ENCODE results near the gene MSANTD2. TPM values are rescaled to one million over a fixed set of nuclear protein-coding genes. Genes with fewer than 3 reads are reported as not detected.

MSANTD2 gene
- total and polyA plus RNA-seq, 2 donors (not counting 1 experiment from before 2014, with no cell fraction given) = 11.1 to 26.8 TPM

GRCh38 chr11:124717421-124717785 lies 82.8 kb downstream of the MSANTD2 start:
- Histone ChIP-seq H3K27ac (ENCODE audit: low read length in 2 of 2) (no peak overlapping the region), H3K27me3 (replicated peaks in 1 of 4; ENCODE audit: control extremely low read depth in 1 of 4, control insufficient read depth in 3 of 4, insufficient read depth in 4 of 4, low read length in 3 of 4) (peaks cover 0 to 58% (median 35%) of the 10 kb centered on the region in 4 experiments), H3K9me3 (ENCODE audit: control extremely low read depth in 1 of 3, control insufficient read depth in 2 of 3, insufficient read depth in 1 of 3, low read length in 2 of 3) (no peaks in the 10 kb centered on the region), H3K36me3 (replicated peaks in 1 of 2; ENCODE audit: control extremely low read depth in 1 of 2, control insufficient read depth in 1 of 2, extremely low read depth in 1 of 2, insufficient read depth in 2 of 2, low read length in 1 of 2) (no peaks in the 10 kb centered on the region), H4K20me1 (ENCODE audit: control insufficient read depth, insufficient read depth, low read length, poor library complexity, severe bottlenecking) (no peaks in the 10 kb centered on the region), H3K4me2 (replicated peaks; ENCODE audit: low read depth, low read length, poor library complexity, severe bottlenecking) (peak overlapping the region; percentile 69), H3K79me2 (ENCODE audit: control insufficient read depth, insufficient read depth, low read length) (no peaks in the 10 kb centered on the region), H3K4me1 (ENCODE audit: control insufficient read depth in 2 of 2, insufficient read depth in 2 of 2, low read length in 2 of 2) (peaks cover 20 to 29% of the 10 kb centered on the region in 2 donors), H3K9ac (ENCODE audit: low read length) (no peak overlapping the region), H3K4me3 (ENCODE audit: control extremely low read depth in 1 of 5, extremely low read depth in 1 of 5, insufficient read depth in 1 of 5, low read depth in 2 of 5, low read length in 4 of 5) (peak overlapping the region in 1 of 5 experiments; percentile 48), H2AFZ (ENCODE audit: insufficient read depth, low read depth, low read length, poor library complexity, severe bottlenecking) (no peak overlapping the region)
- H3K4me3 Mint-ChIP-seq = peak overlapping the region; percentile 82
- no peaks in the 10 kb centered on the region for H3K9me3 Mint-ChIP-seq (ENCODE audit: insufficient read depth)
- no peak overlapping the region for H3K27ac Mint-ChIP-seq
- TF ChIP-seq CTCF (IDR thresholded peaks at IDR 0.05) = no peak
- no peak for TF ChIP-seq EZH2 (IDR thresholded peaks at IDR 0.05; ENCODE audit: borderline replicate concordance, insufficient read depth, low read depth, low read length, poor library complexity, severe bottlenecking)
- POLR2A ChIA-PET = no interaction called here
- ATAC-seq (ENCODE audit: low read depth) = no peak
- peaks cover 30% of the 10 kb centered on the region for H3K4me1 Mint-ChIP-seq
- intact Hi-C loops (cut with micrococcal nuclease) = no loop called here
- DNase-seq = no peak
- peaks cover 77% of the 10 kb centered on the region for H3K27me3 Mint-ChIP-seq
- CTCF ChIA-PET = interaction anchor here (0.8 to 1.4 kb wide), 3 partner anchors 31 to 48 kb away, joined by 3 to 4 read pairs (median 3); no protein-coding TSS in a partner anchor
- WGBS (ENCODE audit: insufficient coverage) = 41% methylated on average over 4 of the region's 7 CpGs

GRCh38 chr11:124716591-124716990 lies 83.6 kb downstream of the MSANTD2 start:
- ChIA-PET CTCF (interaction anchor here (1.4 kb wide), 1 partner anchor 47 kb away, joined by 4 read pairs; no protein-coding TSS in a partner anchor), POLR2A (no interaction called here)
- Histone ChIP-seq H3K4me2 (replicated peaks; ENCODE audit: low read depth, low read length, poor library complexity, severe bottlenecking) (no peak overlapping the region), H3K79me2 (ENCODE audit: control insufficient read depth, insufficient read depth, low read length) (no peaks in the 10 kb centered on the region), H3K9ac (ENCODE audit: low read length) (no peak overlapping the region), H4K20me1 (ENCODE audit: control insufficient read depth, insufficient read depth, low read length, poor library complexity, severe bottlenecking) (no peaks in the 10 kb centered on the region), H3K4me3 (ENCODE audit: control extremely low read depth in 1 of 5, extremely low read depth in 1 of 5, insufficient read depth in 1 of 5, low read depth in 2 of 5, low read length in 4 of 5) (no peak overlapping the region), H3K27ac (ENCODE audit: low read length in 2 of 2) (no peak overlapping the region), H3K4me1 (ENCODE audit: control insufficient read depth in 2 of 2, insufficient read depth in 2 of 2, low read length in 2 of 2) (peaks cover 13 to 20% of the 10 kb centered on the region in 2 donors), H3K27me3 (replicated peaks in 1 of 4; ENCODE audit: control extremely low read depth in 1 of 4, control insufficient read depth in 3 of 4, insufficient read depth in 4 of 4, low read length in 3 of 4) (peaks cover 0 to 52% (median 35%) of the 10 kb centered on the region in 4 experiments), H2AFZ (ENCODE audit: insufficient read depth, low read depth, low read length, poor library complexity, severe bottlenecking) (no peak overlapping the region), H3K36me3 (replicated peaks in 1 of 2; ENCODE audit: control extremely low read depth in 1 of 2, control insufficient read depth in 1 of 2, extremely low read depth in 1 of 2, insufficient read depth in 2 of 2, low read length in 1 of 2) (no peaks in the 10 kb centered on the region), H3K9me3 (ENCODE audit: control extremely low read depth in 1 of 3, control insufficient read depth in 2 of 3, insufficient read depth in 1 of 3, low read length in 2 of 3) (no peaks in the 10 kb centered on the region)
- Mint-ChIP-seq H3K27ac (no peak overlapping the region), H3K4me1 (peaks cover 22% of the 10 kb centered on the region), H3K27me3 (peaks cover 71% of the 10 kb centered on the region), H3K9me3 (ENCODE audit: insufficient read depth) (no peaks in the 10 kb centered on the region), H3K4me3 (no peak overlapping the region)
- TF ChIP-seq CTCF (IDR thresholded peaks at IDR 0.05) (no peak), EZH2 (IDR thresholded peaks at IDR 0.05; ENCODE audit: borderline replicate concordance, insufficient read depth, low read depth, low read length, poor library complexity, severe bottlenecking) (no peak)
- intact Hi-C loops (cut with micrococcal nuclease) = no loop called here
- WGBS (ENCODE audit: insufficient coverage) = no CpG with 5 or more reads among the region's 3 CpGs
- ATAC-seq (ENCODE audit: low read depth) (no peak), DNase-seq (no peak)

Other genes with a start within 250 kb of the MSANTD2 start
- not detected in 2 replicates for gene OR8A1, start 230.4 kb downstream of the MSANTD2 start, total RNA-seq
- gene OR8A1, start 230.4 kb downstream of the MSANTD2 start, polyA plus RNA-seq = not detected in 2 replicates
- gene PANX3, start 189.0 kb downstream of the MSANTD2 start, total RNA-seq = not detected in 2 replicates
- not detected in 2 replicates for gene PANX3, start 189.0 kb downstream of the MSANTD2 start, polyA plus RNA-seq
- gene TBRG1, start 177.5 kb downstream of the MSANTD2 start, total RNA-seq = 66.8 and 71.5 TPM in 2 replicates
- 68.2 and 69.6 TPM in 2 replicates for gene TBRG1, start 177.5 kb downstream of the MSANTD2 start, polyA plus RNA-seq
- 3.6 and 5.1 TPM in 2 replicates for gene SIAE, start 126.7 kb downstream of the MSANTD2 start, total RNA-seq
- 4.5 and 5.5 TPM in 2 replicates for gene SIAE, start 126.7 kb downstream of the MSANTD2 start, polyA plus RNA-seq
- 0.46 and 0.76 TPM in 2 replicates for gene SPA17, start 126.5 kb downstream of the MSANTD2 start, total RNA-seq
- gene SPA17, start 126.5 kb downstream of the MSANTD2 start, polyA plus RNA-seq = 0.20 and 0.21 TPM in 2 replicates
- gene NRGN, start 60.5 kb downstream of the MSANTD2 start, total RNA-seq = 0.66 TPM in 1 of 2 replicates, not detected in the other
- 3.1 and 11.0 TPM in 2 replicates for gene NRGN, start 60.5 kb downstream of the MSANTD2 start, polyA plus RNA-seq
- not detected in 2 replicates for gene VSIG2, start 48.2 kb downstream of the MSANTD2 start, total RNA-seq
- 0.36 TPM in 1 of 2 replicates, not detected in the other for gene VSIG2, start 48.2 kb downstream of the MSANTD2 start, polyA plus RNA-seq
- gene ESAM, start 38.1 kb downstream of the MSANTD2 start, total RNA-seq = 1.4 and 1.8 TPM in 2 replicates
- gene ESAM, start 38.1 kb downstream of the MSANTD2 start, polyA plus RNA-seq = 14.5 and 48.6 TPM in 2 replicates
- 0.90 and 1.0 TPM in 2 replicates for gene ROBO3, start 65.0 kb upstream of the MSANTD2 start, total RNA-seq
- 4.0 and 7.4 TPM in 2 replicates for gene ROBO3, start 65.0 kb upstream of the MSANTD2 start, polyA plus RNA-seq
- gene ROBO4, start 97.5 kb upstream of the MSANTD2 start, total RNA-seq = not detected in 2 replicates
- gene ROBO4, start 97.5 kb upstream of the MSANTD2 start, polyA plus RNA-seq = not detected in 2 replicates
- not detected in 2 replicates for gene HEPN1, start 118.8 kb upstream of the MSANTD2 start, total RNA-seq
- gene HEPN1, start 118.8 kb upstream of the MSANTD2 start, polyA plus RNA-seq = not detected in 2 replicates
- gene HEPACAM, start 135.6 kb upstream of the MSANTD2 start, total RNA-seq = not detected in 2 replicates
- gene HEPACAM, start 135.6 kb upstream of the MSANTD2 start, polyA plus RNA-seq = not detected in 2 replicates
- 1.8 TPM in 2 replicates for gene CCDC15, start 153.8 kb upstream of the MSANTD2 start, total RNA-seq
- gene CCDC15, start 153.8 kb upstream of the MSANTD2 start, polyA plus RNA-seq = 0.29 and 0.31 TPM in 2 replicates

Data from B cell (primary cell).